DMS 273 treated with DMSO at 0.1 percent for 48 hours (cell line): Measurements from ENCODE around the gene NPAS3.

Experiments
- DNase-seq: peaks from one replicate; lab custom pipeline; 2025; lab: John Stamatoyannopoulos, UW

Gene NPAS3

GRCh38 chr14:32940711-32941667 is 2.3 kb downstream of the NPAS3 start:
- no peak for DNase-seq

GRCh38 chr14:32941668-32942065 is 3.0 kb downstream of the NPAS3 start:
- no peak for DNase-seq

GRCh38 chr14:32947081-32947480 is 8.4 kb downstream of the NPAS3 start:
- no peak for DNase-seq

GRCh38 chr14:32947792-32948191 is 9.1 kb downstream of the NPAS3 start:
- DNase-seq = no peak

GRCh38 chr14:32950584-32950983 is 11.9 kb downstream of the NPAS3 start:
- no peak for DNase-seq

GRCh38 chr14:32967421-32967820 is 28.7 kb downstream of the NPAS3 start:
- no peak for DNase-seq

GRCh38 chr14:32968972-32969544 is 30.4 kb downstream of the NPAS3 start:
- no peak for DNase-seq

GRCh38 chr14:32977913-32978312 is 39.2 kb downstream of the NPAS3 start:
- DNase-seq = no peak

GRCh38 chr14:32978691-32979255 is 40.1 kb downstream of the NPAS3 start:
- no peak for DNase-seq

- DNase-seq = no peak
Measured at GRCh38 chr14:32980178-32980901, 41.7 kb downstream of the NPAS3 start.

- DNase-seq = no peak
Measured at GRCh38 chr14:32980902-32981501, 42.3 kb downstream of the NPAS3 start.

GRCh38 chr14:32984241-32984930 is 45.7 kb downstream of the NPAS3 start:
- no peak for DNase-seq

- no peak for DNase-seq
Measured at GRCh38 chr14:32985866-32986265, 47.2 kb downstream of the NPAS3 start.

- no peak for DNase-seq
Measured at GRCh38 chr14:32986791-32987540, 48.3 kb downstream of the NPAS3 start.

GRCh38 chr14:32991691-32992090 is 53.0 kb downstream of the NPAS3 start:
- DNase-seq = no peak

- no peak for DNase-seq
Measured at GRCh38 chr14:32993921-32994320, 55.2 kb downstream of the NPAS3 start.

- no peak for DNase-seq
Measured at GRCh38 chr14:32996343-32996742, 57.7 kb downstream of the NPAS3 start.

- DNase-seq = no peak
Measured at GRCh38 chr14:32998433-32998832, 59.8 kb downstream of the NPAS3 start.

- no peak for DNase-seq
Measured at GRCh38 chr14:33009673-33010072, 71.0 kb downstream of the NPAS3 start.

- no peak for DNase-seq
Measured at GRCh38 chr14:33010495-33010894, 71.8 kb downstream of the NPAS3 start.

GRCh38 chr14:33014710-33015109 is 76.0 kb downstream of the NPAS3 start:
- DNase-seq = no peak
